A549 (cell line): ENCODE measurements around the gene GAS7. TPM values are rescaled to one million over a fixed set of nuclear protein-coding genes. Genes with fewer than 3 reads are reported as not detected.
A peak's percentile ranks its signal among the peaks of the same experiment; 100 is the strongest.

Source experiments
- ATAC-seq, 2 experiments: fragments of 200-7000 bp in 1 of 2; fragments of >200 bp in 1 of 2; cut with Nextera tagmentation in 1 of 2; cut with Tn5 transposase in 1 of 2; 3 replicates each; pipeline versions ENCODE4 v1.8.0 to v1.9.1; 2018 to 2020; ENCODE audit warnings: mild to moderate bottlenecking in 1 of 2, moderate library complexity in 1 of 2
- CTCF ChIA-PET: fragments of 300-600 bp; sonication (Branson Sonifier 250); formaldehyde crosslinking; extraction: SDS; loops from one replicate; lab custom pipeline; 2021; ENCODE audit warnings: antibody characterized with exemption, inconsistent platforms; lab: Yijun Ruan, JAX
- POLR2A ChIA-PET: fragments of 350-600 bp; formaldehyde crosslinking; extraction: SDS; loops from one replicate; lab custom pipeline; 2021; ENCODE audit warnings: antibody characterized with exemption, inconsistent platforms; lab: Yijun Ruan, JAX
- DNase-seq, 2 experiments: peaks; one replicate each; pipeline versions ENCODE4 v3.0.0 to v3.0.0-alpha.2; 2011 to 2016; ENCODE audit warnings: low read depth in 1 of 2, low spot score in 1 of 2
- FAIRE-seq: peaks from 2 replicates; lab custom pipeline; 2011; peaks lifted over from hg19 to GRCh38; lab: Jason Lieb, UNC
- H3K27ac ChIP-seq, 2 experiments: fragments of >200 bp; sonication (Bioruptor Twin); formaldehyde crosslinking; 3 replicates each; pipeline ENCODE4 v1.5.1; 2016 to 2017
- H3K4me1 ChIP-seq: fragments of >200 bp; sonication (Bioruptor Twin); formaldehyde crosslinking; 3 replicates; pipeline ENCODE4 v1.6.1; 2016
- H3K4me2 ChIP-seq: fragments of >200 bp; sonication (Bioruptor Twin); formaldehyde crosslinking; 3 replicates; pipeline ENCODE4 v1.6.1; 2016
- H3K4me3 ChIP-seq: fragments of >200 bp; sonication (Bioruptor Twin); formaldehyde crosslinking; 3 replicates; pipeline ENCODE4 v1.5.1; 2016
- H3K9me3 ChIP-seq: fragments of >200 bp; sonication (Bioruptor Twin); formaldehyde crosslinking; 3 replicates; pipeline ENCODE4 v1.6.1; 2016
- EHMT2 ChIP-seq: fragments of 200-600 bp; sonication (generic); IDR thresholded peaks from 2 replicates; pipeline ENCODE4 v1.6.1; 2016; ENCODE audit warnings: antibody characterized with exemption, low read depth, mild to moderate bottlenecking, moderate library complexity
- HDAC2 ChIP-seq: fragments of 200-600 bp; sonication (generic); IDR thresholded peaks from 2 replicates; pipeline ENCODE4 v1.6.1; 2016
- HEYL ChIP-seq: fragments of 250-450 bp; sonication (Bioruptor Pico); IDR thresholded peaks from 2 replicates; pipeline ENCODE4 v1.8.0; 2021; ENCODE audit warnings: mild to moderate bottlenecking, moderate library complexity
- HMGXB4 ChIP-seq: fragments of 250-450 bp; sonication (Bioruptor Pico); IDR thresholded peaks from 2 replicates; pipeline ENCODE4 v1.5.0; 2021; ENCODE audit warnings: mild to moderate bottlenecking, moderate library complexity, borderline replicate concordance
- HOXA7 ChIP-seq: fragments of 250-450 bp; sonication (Bioruptor Pico); IDR thresholded peaks from 2 replicates; pipeline ENCODE4 v1.5.0; 2020; ENCODE audit warnings: mild to moderate bottlenecking, moderate library complexity
- HOXB5 ChIP-seq: fragments of 250-450 bp; sonication (Bioruptor Pico); IDR thresholded peaks from 2 replicates; pipeline ENCODE4 v1.5.0; 2020; ENCODE audit warnings: mild to moderate bottlenecking, moderate library complexity
- JUNB ChIP-seq: fragments of >200 bp; sonication (Bioruptor Twin); formaldehyde crosslinking; IDR thresholded peaks from 2 replicates; pipeline ENCODE4 v1.6.1; 2016
- KDM1A ChIP-seq: fragments of 200-600 bp; sonication (generic); IDR thresholded peaks from 2 replicates; pipeline ENCODE4 v1.6.1; 2016; ENCODE audit warnings: low read depth, mild to moderate bottlenecking
- MAFK ChIP-seq: fragments of 450-650 bp; IDR thresholded peaks from 2 replicates; pipeline ENCODE4 v1.6.1; 2014; ENCODE audit not compliant: partially characterized antibody
- MAZ ChIP-seq: fragments of 150-350 bp; IDR thresholded peaks from 2 replicates; pipeline ENCODE4 v1.6.1; 2014; ENCODE audit warnings: antibody characterized with exemption, low read depth, low read length, borderline replicate concordance
- NPAS2 ChIP-seq: fragments of 250-450 bp; sonication (Bioruptor Pico); IDR thresholded peaks from 2 replicates; pipeline ENCODE4 v1.8.0; 2022; ENCODE audit warnings: mild to moderate bottlenecking, moderate library complexity, borderline replicate concordance
- NR3C1 ChIP-seq: fragments of >200 bp; sonication (Bioruptor Twin); formaldehyde crosslinking; IDR thresholded peaks from 3 replicates; pipeline ENCODE4 v1.6.1; 2017
- PHF8 ChIP-seq: fragments of 200-600 bp; sonication (generic); IDR thresholded peaks from 2 replicates; pipeline ENCODE4 v1.6.1; 2016; ENCODE audit warnings: low read depth, mild to moderate bottlenecking, antibody characterized with exemption, moderate library complexity, borderline replicate concordance
- POLR2AphosphoS2 ChIP-seq: conservative IDR thresholded peaks from 2 replicates; pipeline ENCODE4 v1.6.1; 2012; ENCODE audit warnings: low read length, improper control_type of control experiment, inconsistent platforms
- RARB ChIP-seq: fragments of 250-450 bp; sonication (Bioruptor Pico); IDR thresholded peaks from 2 replicates; pipeline ENCODE4 v1.8.0; 2021; ENCODE audit warnings: mild to moderate bottlenecking, moderate library complexity
- RFX5 ChIP-seq: fragments of 450-650 bp; IDR thresholded peaks from 2 replicates; pipeline ENCODE4 v1.7.1; 2014; ENCODE audit warnings: antibody characterized with exemption, mild to moderate bottlenecking, moderate library complexity
- SMC3 ChIP-seq: fragments of >200 bp; sonication (Bioruptor Twin); formaldehyde crosslinking; IDR thresholded peaks from 3 replicates; pipeline ENCODE4 v1.6.1; 2018; ENCODE audit warnings: inconsistent platforms
- TP53 ChIP-seq: fragments of 250-450 bp; sonication (Bioruptor Pico); IDR thresholded peaks from 2 replicates; pipeline ENCODE4 v1.5.0; 2021; ENCODE audit warnings: mild to moderate bottlenecking, moderate library complexity
- ZNF302 ChIP-seq: fragments of 250-450 bp; sonication (Bioruptor Pico); IDR thresholded peaks from 2 replicates; pipeline ENCODE4 v1.9.0; 2021; ENCODE audit warnings: inconsistent platforms, mild to moderate bottlenecking, moderate library complexity
- WGBS: methylation state at CpG from one replicate; pipeline ENCODE4 v1.1.6; 2017; ENCODE audit errors: missing lambda C conversion rate; 5-methylcytosine and 5-hydroxymethylcytosine counted together
- polyA plus RNA-seq, 4 experiments: library from polyadenylated mRNA; depleted of rRNA in 3 of 4; stranded (reverse); fragments of >200 nt; fragmentation: RNase III in 1 of 4; extraction: RNeasy Plus Mini Kit Qiagen cat#74134 plus additional on column Dnase treatment in 1 of 4; gene quantifications; 2 replicates in 3 of 4; 3 replicates in 1 of 4; pipeline ENCODE4 v1.2.3, GENCODE V29; 2011 to 2017
- TF ChIP-seq, protein P1 (sequence below): IDR thresholded peaks from 2 replicates; pipeline ENCODE4 v1.6.1; 2012
- TF ChIP-seq, protein P2 (sequence below): fragments of 200-600 bp; sonication (generic); IDR thresholded peaks from 2 replicates; pipeline ENCODE4 v1.6.1; 2016; ENCODE audit warnings: antibody characterized with exemption, mild to moderate bottlenecking, moderate library complexity
- TF ChIP-seq, protein P3 (sequence below): fragments of 150-350 bp; IDR thresholded peaks from 2 replicates; pipeline ENCODE4 v1.6.1; 2014; ENCODE audit warnings: low read depth, mild to moderate bottlenecking, low read length
- TF ChIP-seq, protein P4 (sequence below): fragments of >200 bp; sonication (Bioruptor Twin); formaldehyde crosslinking; IDR thresholded peaks from 3 replicates; pipeline ENCODE4 v1.6.1; 2016

GAS7 gene
- polyA plus RNA-seq, 2 of the 4 experiments (the other 2 are of a cell fraction), result 1.3 to 1.5 TPM

- 49% methylated on average over 2 of the region's 2 CpGs for WGBS
- POLR2A ChIA-PET, result no interaction called here
- TF ChIP-seq HOXB5 (CRISPR knock-in tag), result no peak
- TF ChIP-seq, protein P1, sequence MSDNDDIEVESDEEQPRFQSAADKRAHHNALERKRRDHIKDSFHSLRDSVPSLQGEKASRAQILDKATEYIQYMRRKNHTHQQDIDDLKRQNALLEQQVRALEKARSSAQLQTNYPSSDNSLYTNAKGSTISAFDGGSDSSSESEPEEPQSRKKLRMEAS, result no peak
- TF ChIP-seq RARB (CRISPR knock-in tag), result no peak
- no peak for TF ChIP-seq HOXA7
- no peak for TF ChIP-seq KDM1A
- TF ChIP-seq EHMT2, result no peak
- TF ChIP-seq, protein P2, sequence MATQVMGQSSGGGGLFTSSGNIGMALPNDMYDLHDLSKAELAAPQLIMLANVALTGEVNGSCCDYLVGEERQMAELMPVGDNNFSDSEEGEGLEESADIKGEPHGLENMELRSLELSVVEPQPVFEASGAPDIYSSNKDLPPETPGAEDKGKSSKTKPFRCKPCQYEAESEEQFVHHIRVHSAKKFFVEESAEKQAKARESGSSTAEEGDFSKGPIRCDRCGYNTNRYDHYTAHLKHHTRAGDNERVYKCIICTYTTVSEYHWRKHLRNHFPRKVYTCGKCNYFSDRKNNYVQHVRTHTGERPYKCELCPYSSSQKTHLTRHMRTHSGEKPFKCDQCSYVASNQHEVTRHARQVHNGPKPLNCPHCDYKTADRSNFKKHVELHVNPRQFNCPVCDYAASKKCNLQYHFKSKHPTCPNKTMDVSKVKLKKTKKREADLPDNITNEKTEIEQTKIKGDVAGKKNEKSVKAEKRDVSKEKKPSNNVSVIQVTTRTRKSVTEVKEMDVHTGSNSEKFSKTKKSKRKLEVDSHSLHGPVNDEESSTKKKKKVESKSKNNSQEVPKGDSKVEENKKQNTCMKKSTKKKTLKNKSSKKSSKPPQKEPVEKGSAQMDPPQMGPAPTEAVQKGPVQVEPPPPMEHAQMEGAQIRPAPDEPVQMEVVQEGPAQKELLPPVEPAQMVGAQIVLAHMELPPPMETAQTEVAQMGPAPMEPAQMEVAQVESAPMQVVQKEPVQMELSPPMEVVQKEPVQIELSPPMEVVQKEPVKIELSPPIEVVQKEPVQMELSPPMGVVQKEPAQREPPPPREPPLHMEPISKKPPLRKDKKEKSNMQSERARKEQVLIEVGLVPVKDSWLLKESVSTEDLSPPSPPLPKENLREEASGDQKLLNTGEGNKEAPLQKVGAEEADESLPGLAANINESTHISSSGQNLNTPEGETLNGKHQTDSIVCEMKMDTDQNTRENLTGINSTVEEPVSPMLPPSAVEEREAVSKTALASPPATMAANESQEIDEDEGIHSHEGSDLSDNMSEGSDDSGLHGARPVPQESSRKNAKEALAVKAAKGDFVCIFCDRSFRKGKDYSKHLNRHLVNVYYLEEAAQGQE, result no peak
- TF ChIP-seq JUNB, result no peak
- TF ChIP-seq MAZ, result no peak
- TF ChIP-seq, protein P3, sequence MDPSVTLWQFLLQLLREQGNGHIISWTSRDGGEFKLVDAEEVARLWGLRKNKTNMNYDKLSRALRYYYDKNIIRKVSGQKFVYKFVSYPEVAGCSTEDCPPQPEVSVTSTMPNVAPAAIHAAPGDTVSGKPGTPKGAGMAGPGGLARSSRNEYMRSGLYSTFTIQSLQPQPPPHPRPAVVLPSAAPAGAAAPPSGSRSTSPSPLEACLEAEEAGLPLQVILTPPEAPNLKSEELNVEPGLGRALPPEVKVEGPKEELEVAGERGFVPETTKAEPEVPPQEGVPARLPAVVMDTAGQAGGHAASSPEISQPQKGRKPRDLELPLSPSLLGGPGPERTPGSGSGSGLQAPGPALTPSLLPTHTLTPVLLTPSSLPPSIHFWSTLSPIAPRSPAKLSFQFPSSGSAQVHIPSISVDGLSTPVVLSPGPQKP, result no peak
- no peak for TF ChIP-seq NR3C1
- no peak for TF ChIP-seq ZNF302 (CRISPR knock-in tag)
- no peak for TF ChIP-seq MAFK
- TF ChIP-seq HEYL (CRISPR knock-in tag), result no peak
- TF ChIP-seq SMC3, result no peak
- TF ChIP-seq, protein P4, sequence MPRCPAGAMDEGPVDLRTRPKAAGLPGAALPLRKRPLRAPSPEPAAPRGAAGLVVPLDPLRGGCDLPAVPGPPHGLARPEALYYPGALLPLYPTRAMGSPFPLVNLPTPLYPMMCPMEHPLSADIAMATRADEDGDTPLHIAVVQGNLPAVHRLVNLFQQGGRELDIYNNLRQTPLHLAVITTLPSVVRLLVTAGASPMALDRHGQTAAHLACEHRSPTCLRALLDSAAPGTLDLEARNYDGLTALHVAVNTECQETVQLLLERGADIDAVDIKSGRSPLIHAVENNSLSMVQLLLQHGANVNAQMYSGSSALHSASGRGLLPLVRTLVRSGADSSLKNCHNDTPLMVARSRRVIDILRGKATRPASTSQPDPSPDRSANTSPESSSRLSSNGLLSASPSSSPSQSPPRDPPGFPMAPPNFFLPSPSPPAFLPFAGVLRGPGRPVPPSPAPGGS, result no peak
- no peak for TF ChIP-seq HDAC2
- TF ChIP-seq TP53, result no peak
- DNase-seq, result no peak
- ATAC-seq, result no peak
- CTCF ChIA-PET, result no interaction called here
- peaks cover 10% of the 10 kb centered on the region for H3K4me1 ChIP-seq
- no peak overlapping the region for H3K27ac ChIP-seq
- peaks cover 5% of the 10 kb centered on the region; the same call in 2 of the 3 replicates for H3K9me3 ChIP-seq
- H3K4me2 ChIP-seq, result no peak overlapping the region
- H3K4me3 ChIP-seq, result no peak overlapping the region
- peak; percentile 70 for FAIRE-seq
Observed at GRCh38 chr17:10082795-10083194, 115.6 kb downstream of the GAS7 start.

- ATAC-seq (no peak), FAIRE-seq (no peak)
- peaks cover 10% of the 10 kb centered on the region for H3K4me1 ChIP-seq
- CTCF ChIA-PET, result no interaction called here
- H3K4me3 ChIP-seq, result no peak overlapping the region
- H3K4me2 ChIP-seq, result no peak overlapping the region
- no peak for TF ChIP-seq HMGXB4 (CRISPR knock-in tag)
- TF ChIP-seq RARB (CRISPR knock-in tag), result no peak
- TF ChIP-seq RFX5, result no peak
- no peak for TF ChIP-seq MAZ
- no peak for TF ChIP-seq POLR2AphosphoS2
- no peak for TF ChIP-seq TP53
- no peak for TF ChIP-seq PHF8
- no peak for TF ChIP-seq KDM1A
- TF ChIP-seq HEYL (CRISPR knock-in tag), result no peak
- TF ChIP-seq NPAS2 (CRISPR knock-in tag), result no peak
- TF ChIP-seq HOXA7, result no peak
- TF ChIP-seq, all 56 proteins: peak for 0
- no peak for DNase-seq
- POLR2A ChIA-PET, result no interaction called here
- 39% methylated on average over 8 of the region's 8 CpGs for WGBS
- peaks cover 14% of the 10 kb centered on the region for H3K9me3 ChIP-seq
- H3K27ac ChIP-seq, result no peak overlapping the region
Observed at GRCh38 chr17:10081571-10082169, 116.7 kb downstream of the GAS7 start.
